MM.1S (cell line): ENCODE results near the gene ZBTB25.

Source experiments
- DNase-seq: peaks from one replicate; pipeline ENCODE4 v3.0.0-alpha.2; 2015
- H2AFZ ChIP-seq: fragments of 300-600 bp; sonication (generic); 2 replicates; pipeline ENCODE4 v1.6.0; 2016; ENCODE audit warnings: antibody characterized with exemption, low read length
- H3F3A ChIP-seq: fragments of 300-600 bp; sonication (generic); 2 replicates; pipeline ENCODE4 v1.6.1; 2016; ENCODE audit warnings: mild to moderate bottlenecking, antibody characterized with exemption, low read length, moderate library complexity, mixed read lengths; ENCODE audit not compliant: insufficient read depth
- H3K27ac ChIP-seq: fragments of 300-600 bp; sonication (generic); 2 replicates; pipeline ENCODE4 v1.5.1; 2016; ENCODE audit warnings: mild to moderate bottlenecking, low read length
- H3K27me3 ChIP-seq: fragments of 300-600 bp; sonication (generic); replicated peaks from 2 replicates; pipeline ENCODE4 v1.6.0; 2016; ENCODE audit warnings: low read length; ENCODE audit not compliant: insufficient read depth
- H3K36me3 ChIP-seq: fragments of 300-600 bp; sonication (generic); replicated peaks from 2 replicates; pipeline ENCODE4 v1.6.1; 2016; ENCODE audit warnings: mild to moderate bottlenecking, low read length, mixed read lengths; ENCODE audit not compliant: insufficient read depth
- H3K4me1 ChIP-seq: fragments of 300-600 bp; sonication (generic); 2 replicates; pipeline ENCODE4 v1.6.1; 2016; ENCODE audit warnings: low read length, mixed read lengths
- H3K4me2 ChIP-seq: fragments of 300-600 bp; sonication (generic); 2 replicates; pipeline ENCODE4 v1.6.0; 2016; ENCODE audit warnings: low read depth, low read length
- H3K4me3 ChIP-seq: fragments of 300-600 bp; sonication (generic); 2 replicates; pipeline ENCODE4 v1.5.1; 2016; ENCODE audit warnings: low read length, mixed read lengths
- H3K79me2 ChIP-seq: fragments of 300-600 bp; sonication (generic); 2 replicates; pipeline ENCODE4 v1.6.1; 2016; ENCODE audit warnings: mixed run types, low read length, mixed read lengths
- H3K9ac ChIP-seq: fragments of 300-600 bp; sonication (generic); 2 replicates; pipeline ENCODE4 v1.6.1; 2016; ENCODE audit warnings: low read length, mixed read lengths
- H3K9me2 ChIP-seq: fragments of 300-600 bp; sonication (generic); replicated peaks from 2 replicates; pipeline ENCODE4 v1.6.1; 2016; ENCODE audit warnings: mild to moderate bottlenecking, low read length, mixed read lengths; ENCODE audit not compliant: insufficient read depth
- H3K9me3 ChIP-seq: fragments of 300-600 bp; sonication (generic); replicated peaks from 2 replicates; pipeline ENCODE4 v1.6.1; 2016; ENCODE audit warnings: mild to moderate bottlenecking, low read length, mixed read lengths; ENCODE audit not compliant: insufficient read depth
- H4K20me1 ChIP-seq: fragments of 300-600 bp; sonication (generic); 2 replicates; pipeline ENCODE4 v1.6.1; 2016; ENCODE audit warnings: mild to moderate bottlenecking, low read length, moderate library complexity, mixed read lengths; ENCODE audit not compliant: insufficient read depth
- CTCF ChIP-seq: fragments of 300-600 bp; sonication (generic); IDR thresholded peaks from 2 replicates; pipeline ENCODE4 v1.5.1; 2016; ENCODE audit warnings: antibody characterized with exemption, low read length, mixed read lengths
- EZH2 ChIP-seq: fragments of 300-600 bp; sonication (generic); optimal IDR thresholded peaks from 2 replicates; pipeline ENCODE3; 2017; ENCODE audit warnings: low read depth, mild to moderate bottlenecking, antibody characterized with exemption, low read length, mixed read lengths
- EZH2phosphoT487 ChIP-seq: fragments of 300-600 bp; sonication (generic); IDR thresholded peaks from 2 replicates; pipeline ENCODE4 v1.6.1; 2018; ENCODE audit warnings: antibody characterized with exemption, low read length

ZBTB25 gene

GRCh38 chr14:64463873-64464272 lies 39.8 kb downstream of the ZBTB25 start:
- Histone ChIP-seq H3K9me2 (no peaks in the 10 kb centered on the region), H3K4me3 (no peak overlapping the region), H3K9me3 (no peaks in the 10 kb centered on the region), H3K4me2 (no peak overlapping the region; the same call in 1 of the 2 replicates), H3K9ac (no peak overlapping the region), H3K79me2 (no peaks in the 10 kb centered on the region), H3K4me1 (peaks cover 8% of the 10 kb centered on the region; the same call in 1 of the 2 replicates), H4K20me1 (no peaks in the 10 kb centered on the region), H3K27me3 (no peaks in the 10 kb centered on the region), H2AFZ (no peak overlapping the region), H3K27ac (no peak overlapping the region), H3K36me3 (no peaks in the 10 kb centered on the region), H3F3A (peaks cover 14% of the 10 kb centered on the region)
- TF ChIP-seq EZH2, result no peak
- TF ChIP-seq CTCF, result no peak
- TF ChIP-seq EZH2phosphoT487, result no peak
- DNase-seq, result no peak

GRCh38 chr14:64463195-64463594 lies 40.4 kb downstream of the ZBTB25 start:
- Histone ChIP-seq H3F3A (peaks cover 14% of the 10 kb centered on the region), H3K27me3 (no peaks in the 10 kb centered on the region), H3K4me2 (no peak overlapping the region), H2AFZ (no peak overlapping the region), H3K27ac (no peak overlapping the region), H3K4me1 (peaks cover 8% of the 10 kb centered on the region; the same call in 1 of the 2 replicates), H3K36me3 (no peaks in the 10 kb centered on the region), H3K9ac (no peak overlapping the region), H3K9me3 (no peaks in the 10 kb centered on the region), H3K79me2 (no peaks in the 10 kb centered on the region), H3K4me3 (no peak overlapping the region), H4K20me1 (no peaks in the 10 kb centered on the region), H3K9me2 (no peaks in the 10 kb centered on the region)
- no peak for DNase-seq
- TF ChIP-seq EZH2 (no peak), CTCF (no peak), EZH2phosphoT487 (no peak)

GRCh38 chr14:64461221-64461620 lies 42.4 kb downstream of the ZBTB25 start:
- Histone ChIP-seq H3K36me3 (no peaks in the 10 kb centered on the region), H3K9me2 (no peaks in the 10 kb centered on the region), H3K4me3 (no peak overlapping the region), H3K79me2 (no peaks in the 10 kb centered on the region), H3K27me3 (no peaks in the 10 kb centered on the region), H3K4me2 (no peak overlapping the region), H3F3A (peaks cover 14% of the 10 kb centered on the region), H3K4me1 (peaks cover 8% of the 10 kb centered on the region; the same call in 1 of the 2 replicates), H2AFZ (no peak overlapping the region), H3K9me3 (no peaks in the 10 kb centered on the region), H4K20me1 (no peaks in the 10 kb centered on the region), H3K27ac (no peak overlapping the region), H3K9ac (no peak overlapping the region)
- no peak for TF ChIP-seq CTCF
- no peak for TF ChIP-seq EZH2phosphoT487
- TF ChIP-seq EZH2, result no peak
- no peak for DNase-seq
